Measurements from ENCODE around the gene ZIC1. TPM values are rescaled to one million over a fixed set of nuclear protein-coding genes. Genes with fewer than 3 reads are reported as not detected.
A peak's percentile ranks its signal among the peaks of the same experiment; 100 is the strongest.

ZIC1 gene
- total RNA-seq, 1 experiment from 2014 or later = 55.7 TPM

- no peaks in the 10 kb centered on the region for H3K9me3 ChIP-seq (replicated peaks)
- no peak overlapping the region for H3K27ac ChIP-seq
- peaks cover 13% of the 10 kb centered on the region for H3K36me3 ChIP-seq
- no peaks in the 10 kb centered on the region for H3K27me3 ChIP-seq
- H3K4me1 ChIP-seq = no peaks in the 10 kb centered on the region; the same call in 1 of the 2 replicates
- no peak overlapping the region for H3K4me3 ChIP-seq
- DNase-seq = no peak
Measured at GRCh38 chr3:147407498-147408187, 1.5 kb upstream of the ZIC1 start.

- H3K27me3 ChIP-seq = no peaks in the 10 kb centered on the region
- peaks cover 21% of the 10 kb centered on the region for H3K36me3 ChIP-seq
- peak overlapping the region; percentile 93 for H3K4me3 ChIP-seq
- no peaks in the 10 kb centered on the region for H3K9me3 ChIP-seq (replicated peaks)
- no peaks in the 10 kb centered on the region; the same call in 1 of the 2 replicates for H3K4me1 ChIP-seq
- DNase-seq = peak in 1 of 2 experiments; percentile 52
- peak overlapping the region; percentile 92; the same call in 1 of the 2 replicates for H3K27ac ChIP-seq
Measured at GRCh38 chr3:147408188-147409100, 721 bp upstream of the ZIC1 start.

- H3K27ac ChIP-seq = peak overlapping the region; percentile 92
- H3K9me3 ChIP-seq (replicated peaks) = no peaks in the 10 kb centered on the region
- H3K4me1 ChIP-seq = no peaks in the 10 kb centered on the region; the same call in 1 of the 2 replicates
- DNase-seq = peak; percentile 33 to 54
- peak overlapping the region; percentile 93 for H3K4me3 ChIP-seq
- no peaks in the 10 kb centered on the region for H3K27me3 ChIP-seq
- peaks cover 35% of the 10 kb centered on the region for H3K36me3 ChIP-seq
Measured at GRCh38 chr3:147410116-147410525, 956 bp downstream of the ZIC1 start.

GRCh38 chr3:147410526-147411237 lies 1.5 kb downstream of the ZIC1 start:
- Histone ChIP-seq H3K9me3 (replicated peaks) (no peaks in the 10 kb centered on the region), H3K36me3 (peaks cover 40% of the 10 kb centered on the region), H3K4me1 (no peaks in the 10 kb centered on the region; the same call in 1 of the 2 replicates), H3K27me3 (no peaks in the 10 kb centered on the region), H3K4me3 (peak overlapping the region; percentile 93), H3K27ac (peak overlapping the region; percentile 92)
- DNase-seq = peak; percentile 77 to 80

GRCh38 chr3:147411238-147411814 lies 2.2 kb downstream of the ZIC1 start:
- DNase-seq = peak; percentile 50 to 63
- Histone ChIP-seq H3K4me3 (peak overlapping the region; percentile 93), H3K9me3 (replicated peaks) (no peaks in the 10 kb centered on the region), H3K27ac (peak overlapping the region; percentile 92), H3K27me3 (no peaks in the 10 kb centered on the region), H3K4me1 (no peaks in the 10 kb centered on the region; the same call in 1 of the 2 replicates), H3K36me3 (peaks cover 46% of the 10 kb centered on the region)

- H3K36me3 ChIP-seq = peaks cover 46% of the 10 kb centered on the region
- peak in 1 of 2 experiments; percentile 47 for DNase-seq
- H3K27me3 ChIP-seq = no peaks in the 10 kb centered on the region
- no peaks in the 10 kb centered on the region for H3K9me3 ChIP-seq (replicated peaks)
- H3K4me3 ChIP-seq = peak overlapping the region; percentile 93
- H3K4me1 ChIP-seq = no peaks in the 10 kb centered on the region; the same call in 1 of the 2 replicates
- H3K27ac ChIP-seq = peak overlapping the region; percentile 92
Measured at GRCh38 chr3:147411815-147412241, 2.7 kb downstream of the ZIC1 start.

- Histone ChIP-seq H3K4me3 (peak overlapping the region; percentile 93), H3K36me3 (peaks cover 46% of the 10 kb centered on the region), H3K9me3 (replicated peaks) (no peaks in the 10 kb centered on the region), H3K4me1 (no peaks in the 10 kb centered on the region; the same call in 1 of the 2 replicates), H3K27ac (no peak overlapping the region), H3K27me3 (no peaks in the 10 kb centered on the region)
- DNase-seq = no peak
Measured at GRCh38 chr3:147412261-147412916, 3.2 kb downstream of the ZIC1 start.

- Histone ChIP-seq H3K4me3 (no peak overlapping the region), H3K36me3 (peaks cover 50% of the 10 kb centered on the region), H3K27me3 (no peaks in the 10 kb centered on the region), H3K27ac (no peak overlapping the region), H3K4me1 (no peaks in the 10 kb centered on the region; the same call in 1 of the 2 replicates), H3K9me3 (replicated peaks) (peaks cover under 1% of the 10 kb centered on the region; the same call in 1 of the 2 replicates)
- DNase-seq = no peak
Measured at GRCh38 chr3:147412917-147413685, 3.9 kb downstream of the ZIC1 start.

- no peak for DNase-seq
- no peaks in the 10 kb centered on the region for H3K27me3 ChIP-seq
- peaks cover 8% of the 10 kb centered on the region; the same call in 1 of the 2 replicates for H3K9me3 ChIP-seq (replicated peaks)
- H3K4me1 ChIP-seq = no peaks in the 10 kb centered on the region; the same call in 1 of the 2 replicates
- H3K4me3 ChIP-seq = no peak overlapping the region
- peaks cover 58% of the 10 kb centered on the region for H3K36me3 ChIP-seq
- H3K27ac ChIP-seq = no peak overlapping the region
Measured at GRCh38 chr3:147413686-147414389, 4.7 kb downstream of the ZIC1 start.

GRCh38 chr3:147414390-147415138 lies 5.4 kb downstream of the ZIC1 start:
- Histone ChIP-seq H3K4me3 (no peak overlapping the region), H3K27ac (no peak overlapping the region), H3K36me3 (peaks cover 59% of the 10 kb centered on the region), H3K9me3 (replicated peaks) (peaks cover 8% of the 10 kb centered on the region; the same call in 1 of the 2 replicates), H3K4me1 (no peaks in the 10 kb centered on the region; the same call in 1 of the 2 replicates), H3K27me3 (no peaks in the 10 kb centered on the region)
- DNase-seq = no peak

- H3K27me3 ChIP-seq = no peaks in the 10 kb centered on the region
- H3K4me1 ChIP-seq = no peaks in the 10 kb centered on the region; the same call in 1 of the 2 replicates
- H3K27ac ChIP-seq = no peak overlapping the region
- peaks cover 59% of the 10 kb centered on the region for H3K36me3 ChIP-seq
- peaks cover 8% of the 10 kb centered on the region for H3K9me3 ChIP-seq (replicated peaks)
- H3K4me3 ChIP-seq = no peak overlapping the region
- DNase-seq = no peak
Measured at GRCh38 chr3:147415286-147415685, 6.1 kb downstream of the ZIC1 start.

- H3K4me3 ChIP-seq = no peak overlapping the region
- no peak for DNase-seq
- no peaks in the 10 kb centered on the region; the same call in 1 of the 2 replicates for H3K4me1 ChIP-seq
- H3K9me3 ChIP-seq (replicated peaks) = peaks cover 8% of the 10 kb centered on the region
- H3K27ac ChIP-seq = no peak overlapping the region
- H3K27me3 ChIP-seq = no peaks in the 10 kb centered on the region
- H3K36me3 ChIP-seq = peaks cover 59% of the 10 kb centered on the region
Measured at GRCh38 chr3:147415874-147416273, 6.7 kb downstream of the ZIC1 start.

All from SJCRH30 (cell line).